GM19025 (cell line): ENCODE results near the gene TAF6.

Experiments
- ATAC-seq: cut with Tn5 transposase; IDR thresholded peaks from one replicate; pipeline ENCODE4 v1.9.1; 2021; ENCODE audit warnings: mild to moderate bottlenecking, low read depth, moderate library complexity; ENCODE audit not compliant: unreplicated experiment

TAF6 gene

GRCh38 chr7:100075418-100075817 lies 43.7 kb downstream of the TAF6 start:
- no peak for ATAC-seq

GRCh38 chr7:100074841-100075240 lies 44.3 kb downstream of the TAF6 start:
- ATAC-seq: no peak

GRCh38 chr7:100072462-100072861 lies 46.7 kb downstream of the TAF6 start:
- ATAC-seq: no peak

GRCh38 chr7:100071018-100071723 lies 48.0 kb downstream of the TAF6 start:
- ATAC-seq: no peak

- no peak for ATAC-seq
Measured at GRCh38 chr7:100069991-100070390, 49.2 kb downstream of the TAF6 start.

- no peak for ATAC-seq
Measured at GRCh38 chr7:100066953-100067352, 52.2 kb downstream of the TAF6 start.

- no peak for ATAC-seq
Measured at GRCh38 chr7:100065452-100066186, 53.5 kb downstream of the TAF6 start.

- no peak for ATAC-seq
Measured at GRCh38 chr7:100064162-100064561, 55.0 kb downstream of the TAF6 start.

GRCh38 chr7:100063376-100063775 lies 55.8 kb downstream of the TAF6 start:
- no peak for ATAC-seq

GRCh38 chr7:100061518-100062193 lies 57.5 kb downstream of the TAF6 start:
- no peak for ATAC-seq

- ATAC-seq: no peak
Measured at GRCh38 chr7:100059251-100059739, 59.9 kb downstream of the TAF6 start.
